Measurements from ENCODE around the gene LRMDA. TPM values are rescaled to one million over a fixed set of nuclear protein-coding genes. Genes with fewer than 3 reads are reported as not detected.

The LRMDA gene
- total and polyA plus RNA-seq, 2 of the 4 experiments (the other 2 are of a cell fraction) = 0.07 TPM; not detected in 1

DNA sequence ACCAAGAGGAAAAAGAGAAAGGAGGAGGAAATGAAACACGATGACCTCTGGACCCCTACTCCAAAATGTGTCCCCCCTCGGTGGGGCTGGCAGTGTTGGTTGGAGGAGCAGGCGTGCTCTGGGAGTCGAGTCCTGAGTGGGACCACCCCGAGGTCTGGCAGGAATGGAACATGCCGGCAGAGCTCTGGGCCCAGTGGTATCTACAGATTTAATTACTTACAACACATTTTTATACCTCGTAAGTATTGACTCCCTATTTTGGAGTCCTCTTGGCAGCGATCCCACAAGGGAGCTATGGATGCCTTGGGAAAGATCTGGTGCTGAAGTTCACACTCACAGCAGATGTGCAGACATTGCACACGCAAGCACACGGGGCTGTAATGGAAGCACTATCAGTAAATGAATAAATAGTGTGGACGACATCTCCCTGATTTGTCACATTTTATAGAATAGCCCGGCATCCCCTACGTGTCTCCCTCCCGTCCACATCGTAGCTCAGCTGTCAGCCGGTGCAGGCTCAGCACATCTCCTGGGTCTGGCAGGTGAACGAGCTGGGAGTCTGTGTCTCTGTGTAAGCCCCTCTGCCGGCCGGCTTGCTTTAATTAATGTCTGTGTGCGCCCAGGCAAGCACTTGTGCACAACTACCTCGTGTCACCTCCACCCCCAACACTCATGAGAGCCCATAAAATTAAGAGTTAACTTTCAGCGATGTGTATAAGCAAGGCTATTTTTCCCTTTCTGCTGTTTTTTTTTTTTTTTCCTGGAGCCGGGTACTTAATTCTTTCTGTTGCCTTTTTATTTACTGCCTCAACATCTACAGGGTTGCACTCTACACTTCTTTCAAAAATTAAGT lies 603.2 kb downstream of the LRMDA start:
- no peak overlapping the region for H3K56ac ChIP-seq (ENCODE audit: extremely low read depth, insufficient read depth, low read length)
- H4K20me1 ChIP-seq (ENCODE audit: insufficient read depth, low read length) = no peaks in the 10 kb centered on the region
- H3K9me3 ChIP-seq (ENCODE audit: control insufficient read depth, insufficient read depth, low read length) = peaks cover 2% of the 10 kb centered on the region
- no peak overlapping the region for H3K9ac ChIP-seq (ENCODE audit: low read depth, low read length)
- H3K23ac ChIP-seq (ENCODE audit: low read depth, low read length) = no peak overlapping the region
- DNase-seq = no peak
- POLR2A ChIA-PET (ENCODE audit: unreplicated experiment) = no interaction called here
- no peak overlapping the region for H2BK120ac ChIP-seq (ENCODE audit: low read depth, low read length)
- dilution Hi-C loops (cut with HindIII; ENCODE audit: low sequenced_read_pairs, unreplicated experiment) (no loop called here), in situ Hi-C loops (cut with MboI; ENCODE audit: low sequenced_read_pairs) (loop anchor here (10.0 to 25.0 kb wide), 2 partner anchors 510 to 622 kb away; partner anchors contain the start of gene ZNF503), intact Hi-C loops (cut with micrococcal nuclease) (loop anchor here (5.0 to 10.0 kb wide), 2 partner anchors 953 to 1080 kb away; no protein-coding TSS in a partner anchor)
- no peak overlapping the region for H2BK20ac ChIP-seq (ENCODE audit: low read depth, low read length)
- no peak overlapping the region for H4K91ac ChIP-seq (ENCODE audit: insufficient read depth, low read depth, low read length)
- H2BK5ac ChIP-seq (ENCODE audit: low read depth, low read length, poor library complexity, severe bottlenecking) = no peak overlapping the region
- ATAC-seq (ENCODE audit: low read depth) = no peak
- no peaks in the 10 kb centered on the region for H3K4me1 ChIP-seq (ENCODE audit: control insufficient read depth, insufficient read depth, low read length)
- peaks cover 2% of the 10 kb centered on the region; the same call in 1 of the 2 replicates for H3K9me1 ChIP-seq (ENCODE audit: insufficient read depth, low read length)
- no peak overlapping the region for H3K27ac ChIP-seq (ENCODE audit: insufficient read depth, low read length)
- H3K4ac ChIP-seq (ENCODE audit: low read depth, low read length) = no peak overlapping the region
- H3K79me1 ChIP-seq (ENCODE audit: low read depth in 1 of 2, low read length in 2 of 2) = no peaks in the 10 kb centered on the region
- H2AK9ac ChIP-seq (replicated peaks; ENCODE audit: low read depth, low read length, poor library complexity) = no peak overlapping the region
- H3K36me3 ChIP-seq (ENCODE audit: control insufficient read depth, insufficient read depth, low read length) = no peaks in the 10 kb centered on the region
- no peak overlapping the region for H4K8ac ChIP-seq (ENCODE audit: low read depth in 2 of 2, low read length in 2 of 2)
- H3K18ac ChIP-seq (ENCODE audit: low read depth, low read length) = no peak overlapping the region
- no TSS peak for BruUV-seq (replicated peaks)
- H2AK5ac ChIP-seq (ENCODE audit: low read depth, low read length) = no peak overlapping the region
- no peak overlapping the region for H3K4me3 ChIP-seq (ENCODE audit: insufficient read depth, low read depth, low read length)
- no peak overlapping the region for H2AFZ ChIP-seq (replicated peaks; ENCODE audit: low read length, poor library complexity)
- no peak overlapping the region for H4K5ac ChIP-seq (ENCODE audit: low read depth, low read length)
- no peak overlapping the region for H3K14ac ChIP-seq (replicated peaks; ENCODE audit: low read depth, low read length)
- H3K4me2 ChIP-seq (ENCODE audit: low read depth, low read length) = no peak overlapping the region
- CTCF ChIA-PET = interaction anchor here (0.6 kb wide), 2 partner anchors 27 to 512 kb away, joined by 4 to 6 read pairs; no protein-coding TSS in a partner anchor
- WGBS, 2 experiments (ENCODE audit: extremely low coverage in 2 of 2, insufficient read length in 1 of 2) = no CpG with 5 or more reads among the region's 23 CpGs
- no peak overlapping the region for H2BK15ac ChIP-seq (ENCODE audit: low read depth, low read length)
- TF ChIP-seq RAD21 (IDR thresholded peaks at IDR 0.05; ENCODE audit: low read length) = no peak
- TF ChIP-seq MAFK (IDR thresholded peaks at IDR 0.05; ENCODE audit: low read depth, low read length) = no peak
- TF ChIP-seq, protein P1, sequence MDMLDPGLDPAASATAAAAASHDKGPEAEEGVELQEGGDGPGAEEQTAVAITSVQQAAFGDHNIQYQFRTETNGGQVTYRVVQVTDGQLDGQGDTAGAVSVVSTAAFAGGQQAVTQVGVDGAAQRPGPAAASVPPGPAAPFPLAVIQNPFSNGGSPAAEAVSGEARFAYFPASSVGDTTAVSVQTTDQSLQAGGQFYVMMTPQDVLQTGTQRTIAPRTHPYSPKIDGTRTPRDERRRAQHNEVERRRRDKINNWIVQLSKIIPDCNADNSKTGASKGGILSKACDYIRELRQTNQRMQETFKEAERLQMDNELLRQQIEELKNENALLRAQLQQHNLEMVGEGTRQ (IDR thresholded peaks at IDR 0.05; ENCODE audit: low read depth, low read length) = no peak
- TF ChIP-seq, protein P2, sequence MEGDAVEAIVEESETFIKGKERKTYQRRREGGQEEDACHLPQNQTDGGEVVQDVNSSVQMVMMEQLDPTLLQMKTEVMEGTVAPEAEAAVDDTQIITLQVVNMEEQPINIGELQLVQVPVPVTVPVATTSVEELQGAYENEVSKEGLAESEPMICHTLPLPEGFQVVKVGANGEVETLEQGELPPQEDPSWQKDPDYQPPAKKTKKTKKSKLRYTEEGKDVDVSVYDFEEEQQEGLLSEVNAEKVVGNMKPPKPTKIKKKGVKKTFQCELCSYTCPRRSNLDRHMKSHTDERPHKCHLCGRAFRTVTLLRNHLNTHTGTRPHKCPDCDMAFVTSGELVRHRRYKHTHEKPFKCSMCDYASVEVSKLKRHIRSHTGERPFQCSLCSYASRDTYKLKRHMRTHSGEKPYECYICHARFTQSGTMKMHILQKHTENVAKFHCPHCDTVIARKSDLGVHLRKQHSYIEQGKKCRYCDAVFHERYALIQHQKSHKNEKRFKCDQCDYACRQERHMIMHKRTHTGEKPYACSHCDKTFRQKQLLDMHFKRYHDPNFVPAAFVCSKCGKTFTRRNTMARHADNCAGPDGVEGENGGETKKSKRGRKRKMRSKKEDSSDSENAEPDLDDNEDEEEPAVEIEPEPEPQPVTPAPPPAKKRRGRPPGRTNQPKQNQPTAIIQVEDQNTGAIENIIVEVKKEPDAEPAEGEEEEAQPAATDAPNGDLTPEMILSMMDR (conservative IDR thresholded peaks at IDR 0.05; ENCODE audit: low read depth, low read length) = no peak
- TF ChIP-seq RFX5 (IDR thresholded peaks at IDR 0.05; ENCODE audit: low read depth, low read length) = no peak
- TF ChIP-seq, protein P3, sequence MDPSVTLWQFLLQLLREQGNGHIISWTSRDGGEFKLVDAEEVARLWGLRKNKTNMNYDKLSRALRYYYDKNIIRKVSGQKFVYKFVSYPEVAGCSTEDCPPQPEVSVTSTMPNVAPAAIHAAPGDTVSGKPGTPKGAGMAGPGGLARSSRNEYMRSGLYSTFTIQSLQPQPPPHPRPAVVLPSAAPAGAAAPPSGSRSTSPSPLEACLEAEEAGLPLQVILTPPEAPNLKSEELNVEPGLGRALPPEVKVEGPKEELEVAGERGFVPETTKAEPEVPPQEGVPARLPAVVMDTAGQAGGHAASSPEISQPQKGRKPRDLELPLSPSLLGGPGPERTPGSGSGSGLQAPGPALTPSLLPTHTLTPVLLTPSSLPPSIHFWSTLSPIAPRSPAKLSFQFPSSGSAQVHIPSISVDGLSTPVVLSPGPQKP (IDR thresholded peaks at IDR 0.05; ENCODE audit: borderline replicate concordance, low read depth, low read length) = no peak
- TF ChIP-seq RCOR1 (IDR thresholded peaks at IDR 0.05; ENCODE audit: insufficient replicate concordance, low read length) = no peak
- no peak for TF ChIP-seq SMC3 (IDR thresholded peaks at IDR 0.05; ENCODE audit: low read depth, low read length)
- TF ChIP-seq CEBPB (IDR thresholded peaks at IDR 0.05; ENCODE audit: low read depth, low read length) = no peak
- no peak for TF ChIP-seq CHD1 (IDR thresholded peaks at IDR 0.05; ENCODE audit: low read depth, low read length)
- H3K27me3 ChIP-seq (ENCODE audit: control insufficient read depth, insufficient read depth, low read length) = peaks cover 4% of the 10 kb centered on the region; the same call in 1 of the 2 replicates

Data from IMR-90 (cell line).